AG04450 (cell line): ENCODE data around the gene PLEKHG4B. TPM values are rescaled to one million over a fixed set of nuclear protein-coding genes. Genes with fewer than 3 reads are reported as not detected.

Experiments
- CTCF ChIA-PET: fragments of 300-600, 350-600 bp; formaldehyde crosslinking; extraction: SDS; loops from one replicate; lab custom pipeline; 2022; ENCODE audit warnings: antibody characterized with exemption, inconsistent platforms; lab: Charles Lee
- POLR2A ChIA-PET: fragments of 350-600 bp; formaldehyde crosslinking; extraction: SDS; loops from one replicate; lab custom pipeline; 2021; ENCODE audit warnings: antibody characterized with exemption, inconsistent platforms; lab: Yijun Ruan, JAX
- DNase-seq: peaks from one replicate; pipeline ENCODE4 v3.0.0-alpha.2; 2011; ENCODE audit warnings: low read depth, low spot score
- H3K27ac ChIP-seq: one replicate; pipeline ENCODE4 v1.5.1; 2012; ENCODE audit warnings: low read depth, low read length, control low read depth
- H3K27me3 ChIP-seq: one replicate; pipeline ENCODE4 v1.6.0; 2012; ENCODE audit warnings: low read length; ENCODE audit not compliant: control insufficient read depth, insufficient read depth
- H3K4me3 ChIP-seq: 2 replicates; pipeline ENCODE4 v1.5.1; 2011; ENCODE audit warnings: mild to moderate bottlenecking, low read depth, low read length, control low read depth
- H3K9me3 ChIP-seq: 2 replicates; pipeline ENCODE4 v1.5.1; 2012; ENCODE audit warnings: low read length; ENCODE audit not compliant: control insufficient read depth, insufficient read depth
- CTCF ChIP-seq: IDR thresholded peaks from 2 replicates; pipeline ENCODE4 v1.5.1; 2011; ENCODE audit warnings: low read depth, low read length, control low read depth, inconsistent platforms
- polyA plus RNA-seq: library from polyadenylated mRNA; depleted of rRNA; stranded (reverse); fragments of >200 nt; gene quantifications from 2 replicates; pipeline ENCODE4 v1.2.3, GENCODE V29; 2011

Gene PLEKHG4B
- polyA plus RNA-seq, 1 experiment, result 0.24 TPM

GRCh38 chr5:173392-174290, 81.7 kb downstream of the PLEKHG4B start:
- ChIA-PET POLR2A (no interaction called here), CTCF (no interaction called here)
- no peak for DNase-seq
- TF ChIP-seq CTCF, result no peak
- Histone ChIP-seq H3K27ac (no peak overlapping the region), H3K9me3 (no peaks in the 10 kb centered on the region), H3K27me3 (peaks cover 5% of the 10 kb centered on the region), H3K4me3 (no peak overlapping the region)

DNA sequence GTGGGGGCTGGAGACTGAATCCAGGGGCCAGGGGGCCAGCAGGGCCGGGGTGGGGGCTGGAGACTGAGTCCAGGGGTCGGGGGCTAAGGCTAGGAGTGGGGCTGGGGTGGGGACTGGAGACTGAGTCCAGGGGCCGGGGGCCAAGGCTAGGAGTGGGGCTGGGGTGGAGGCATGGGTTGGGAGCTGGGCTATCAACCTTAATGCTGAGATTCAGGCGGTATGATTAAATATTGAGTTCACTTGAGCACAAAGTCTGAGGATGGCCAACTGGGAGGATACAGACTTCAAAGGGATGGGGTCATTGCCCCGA, 82.3 kb downstream of the PLEKHG4B start:
- no peak for DNase-seq
- Histone ChIP-seq H3K4me3 (no peak overlapping the region), H3K27me3 (peaks cover 7% of the 10 kb centered on the region), H3K9me3 (no peaks in the 10 kb centered on the region), H3K27ac (no peak overlapping the region)
- no peak for TF ChIP-seq CTCF
- ChIA-PET POLR2A (no interaction called here), CTCF (interaction anchor here (1.2 kb wide), 1 partner anchor 14 kb away, joined by 5 read pairs; no protein-coding TSS in a partner anchor)

GRCh38 chr5:174876-175465, 83.0 kb downstream of the PLEKHG4B start:
- ChIA-PET POLR2A (no interaction called here), CTCF (interaction anchor here (1.2 kb wide), 1 partner anchor 14 kb away, joined by 5 read pairs; no protein-coding TSS in a partner anchor)
- TF ChIP-seq CTCF, result no peak
- Histone ChIP-seq H3K27ac (no peak overlapping the region), H3K4me3 (no peak overlapping the region), H3K27me3 (peaks cover 12% of the 10 kb centered on the region), H3K9me3 (no peaks in the 10 kb centered on the region)
- DNase-seq, result no peak

GRCh38 chr5:176296-176823, 84.4 kb downstream of the PLEKHG4B start:
- DNase-seq, result no peak
- H3K4me3 ChIP-seq, result no peak overlapping the region
- ChIA-PET CTCF (no interaction called here), POLR2A (no interaction called here)
- H3K27ac ChIP-seq, result no peak overlapping the region
- H3K27me3 ChIP-seq, result peaks cover 12% of the 10 kb centered on the region
- no peaks in the 10 kb centered on the region; the same call in 1 of the 2 replicates for H3K9me3 ChIP-seq
- no peak for TF ChIP-seq CTCF

- Histone ChIP-seq H3K27ac (no peak overlapping the region), H3K27me3 (peaks cover 12% of the 10 kb centered on the region), H3K9me3 (no peaks in the 10 kb centered on the region; the same call in 1 of the 2 replicates), H3K4me3 (no peak overlapping the region)
- DNase-seq, result no peak
- no peak for TF ChIP-seq CTCF
- CTCF ChIA-PET, result interaction anchor here (0.6 to 1.2 kb wide), 2 partner anchors 8 to 10 kb away, joined by 3 to 7 read pairs; no protein-coding TSS in a partner anchor
- POLR2A ChIA-PET, result no interaction called here
These were observed 86.1 kb downstream of the PLEKHG4B start for GRCh38 chr5:178110-178509.
